Peyer's patch (tissue), 4 donors: ENCODE measurements around the gene NOX5. TPM values are rescaled to one million over a fixed set of nuclear protein-coding genes. Genes with fewer than 3 reads are reported as not detected.

Experiments
- DNase-seq, 3 donors: peaks; one replicate each; pipeline ENCODE4 v3.0.0-alpha.2; 2017 to 2019
- H3K27ac ChIP-seq, 4 donors: fragments of 200-600 bp; sonication (generic); one replicate each; pipeline ENCODE4 v1.5.1; 2016 to 2019
- H3K27me3 ChIP-seq, 2 donors: fragments of 200-600 bp; sonication (generic); one replicate each; pipeline ENCODE4 v1.5.1; 2019
- H3K36me3 ChIP-seq, 3 donors: fragments of 200-600 bp; sonication (generic); one replicate each; pipeline ENCODE4 v1.5.1; 2016 to 2019
- H3K4me1 ChIP-seq, 4 donors: fragments of 200-600 bp; sonication (generic); one replicate each; pipeline ENCODE4 v1.5.1; 2016 to 2019
- H3K4me3 ChIP-seq, 4 donors: fragments of 200-600 bp; sonication (generic); 1 replicate in 3 of 4; 2 replicates in 1 of 4; pipeline ENCODE4 v1.5.1; 2016 to 2019; ENCODE audit warnings: mild to moderate bottlenecking in 1 of 4
- H3K9me3 ChIP-seq, 4 donors: fragments of 200-600 bp; sonication (generic); one replicate each; pipeline ENCODE4 v1.5.1; 2016 to 2019; ENCODE audit warnings: mild to moderate bottlenecking in 1 of 4
- CTCF ChIP-seq, 6 experiments: fragments of 450-650 bp in 4 of 6; fragments of 200-600 bp in 2 of 6; sonication (generic) in 1 of 6; IDR thresholded peaks; one replicate each; pipeline ENCODE4 v1.5.1; 2017 to 2019; ENCODE audit warnings: antibody characterized with exemption in 6 of 6, mild to moderate bottlenecking in 3 of 6, moderate library complexity in 1 of 6
- POLR2A ChIP-seq, 2 donors: fragments of 450-650 bp; IDR thresholded peaks; one replicate each; pipeline ENCODE4 v1.5.1; 2017; ENCODE audit warnings: antibody characterized with exemption in 2 of 2, mild to moderate bottlenecking in 2 of 2, moderate library complexity in 2 of 2
- total RNA-seq, 4 donors: library from RNA; depleted of rRNA; stranded (reverse); fragments of >200 nt; gene quantifications; one replicate each; pipeline ENCODE4 v1.1.0, GENCODE V29; 2016

Gene NOX5
- total RNA-seq, 4 donors from 2014 or later, result 0.13 to 5.0 TPM; not detected in 2

GRCh38 chr15:69032031-69032430, 17.5 kb downstream of the NOX5 start:
- H3K27ac ChIP-seq, result no peak overlapping the region
- H3K4me3 ChIP-seq, result peak overlapping the region in 2 of 4 donors; percentile 40 to 50
- H3K27me3 ChIP-seq, result no peaks in the 10 kb centered on the region
- TF ChIP-seq CTCF (IDR thresholded peaks at IDR 0.05) (no peak), POLR2A (IDR thresholded peaks at IDR 0.05) (no peak)
- DNase-seq, result no peak
- H3K4me1 ChIP-seq, result peaks cover 0 to 11% (median 0%) of the 10 kb centered on the region in 4 donors
- no peaks in the 10 kb centered on the region for H3K36me3 ChIP-seq
- no peaks in the 10 kb centered on the region for H3K9me3 ChIP-seq

- peaks cover 0 to 11% (median 0%) of the 10 kb centered on the region in 4 donors for H3K4me1 ChIP-seq
- no peak for DNase-seq
- H3K36me3 ChIP-seq, result no peaks in the 10 kb centered on the region
- H3K27me3 ChIP-seq, result no peaks in the 10 kb centered on the region
- no peaks in the 10 kb centered on the region for H3K9me3 ChIP-seq
- H3K27ac ChIP-seq, result no peak overlapping the region
- TF ChIP-seq POLR2A (IDR thresholded peaks at IDR 0.05) (no peak), CTCF (IDR thresholded peaks at IDR 0.05) (no peak)
- no peak overlapping the region for H3K4me3 ChIP-seq
Measured at GRCh38 chr15:69032703-69033373, 18.3 kb downstream of the NOX5 start.

- Histone ChIP-seq H3K27ac (no peak overlapping the region), H3K36me3 (no peaks in the 10 kb centered on the region), H3K9me3 (no peaks in the 10 kb centered on the region), H3K27me3 (no peaks in the 10 kb centered on the region), H3K4me3 (no peak overlapping the region), H3K4me1 (peaks cover 0 to 11% (median 0%) of the 10 kb centered on the region in 4 donors)
- DNase-seq, result no peak
- TF ChIP-seq POLR2A (IDR thresholded peaks at IDR 0.05), result no peak
- no peak for TF ChIP-seq CTCF (IDR thresholded peaks at IDR 0.05)
Measured at GRCh38 chr15:69034352-69034751, 19.9 kb downstream of the NOX5 start.

- Histone ChIP-seq H3K27me3 (no peaks in the 10 kb centered on the region), H3K27ac (no peak overlapping the region), H3K4me3 (no peak overlapping the region), H3K4me1 (peaks cover 0 to 11% (median 0%) of the 10 kb centered on the region in 4 donors), H3K9me3 (no peaks in the 10 kb centered on the region), H3K36me3 (no peaks in the 10 kb centered on the region)
- TF ChIP-seq POLR2A (IDR thresholded peaks at IDR 0.05) (no peak), CTCF (IDR thresholded peaks at IDR 0.05) (peak in 3 of 6 experiments; percentile 33 to 47 (median 44))
- DNase-seq, result peak in 1 of 3 donors; percentile 67
Measured at GRCh38 chr15:69035205-69035917, 20.9 kb downstream of the NOX5 start.

- Histone ChIP-seq H3K27me3 (no peaks in the 10 kb centered on the region), H3K9me3 (no peaks in the 10 kb centered on the region), H3K27ac (no peak overlapping the region), H3K4me1 (peaks cover 0 to 11% (median 0%) of the 10 kb centered on the region in 4 donors), H3K36me3 (no peaks in the 10 kb centered on the region), H3K4me3 (no peak overlapping the region)
- TF ChIP-seq CTCF (IDR thresholded peaks at IDR 0.05), result no peak
- TF ChIP-seq POLR2A (IDR thresholded peaks at IDR 0.05), result no peak
- no peak for DNase-seq
Measured at GRCh38 chr15:69035918-69036258, 21.4 kb downstream of the NOX5 start.
